ENCODE data around the gene PXDC1.

The PXDC1 gene

GRCh38 chr6:3697609-3698008 lies 53.9 kb downstream of the PXDC1 start:
- no peak for TF ChIP-seq FOXP2 (optimal IDR thresholded peaks at IDR 0.05; ENCODE audit: borderline replicate concordance, extremely low read depth, extremely low read length, insufficient read depth)
- TF ChIP-seq REST (IDR thresholded peaks at IDR 0.05; ENCODE audit: insufficient read depth in 1 of 2, low read depth in 2 of 2, low read length in 2 of 2) = no peak
- TF ChIP-seq POLR2AphosphoS5 (IDR thresholded peaks at IDR 0.05; ENCODE audit: low read depth, low read length) = no peak
- no peak for TF ChIP-seq SIN3A (IDR thresholded peaks at IDR 0.05; ENCODE audit: borderline replicate concordance, insufficient read depth, low read length)

- TF ChIP-seq POLR2AphosphoS5 (IDR thresholded peaks at IDR 0.05; ENCODE audit: low read depth, low read length) = no peak
- TF ChIP-seq SIN3A (IDR thresholded peaks at IDR 0.05; ENCODE audit: borderline replicate concordance, insufficient read depth, low read length) = no peak
- TF ChIP-seq REST (IDR thresholded peaks at IDR 0.05; ENCODE audit: insufficient read depth in 1 of 2, low read depth in 2 of 2, low read length in 2 of 2) = no peak
- TF ChIP-seq FOXP2 (optimal IDR thresholded peaks at IDR 0.05; ENCODE audit: borderline replicate concordance, extremely low read depth, extremely low read length, insufficient read depth) = no peak
- TF ChIP-seq TAF1 (IDR thresholded peaks at IDR 0.05; ENCODE audit: borderline replicate concordance, insufficient read depth, low read length) = no peak
These were observed 54.9 kb downstream of the PXDC1 start for GRCh38 chr6:3696525-3697088.

- TF ChIP-seq POLR2AphosphoS5 (IDR thresholded peaks at IDR 0.05; ENCODE audit: low read depth, low read length) = no peak
- TF ChIP-seq REST (IDR thresholded peaks at IDR 0.05; ENCODE audit: insufficient read depth in 1 of 2, low read depth in 2 of 2, low read length in 2 of 2) = no peak
- TF ChIP-seq SIN3A (IDR thresholded peaks at IDR 0.05; ENCODE audit: borderline replicate concordance, insufficient read depth, low read length) = no peak
- TF ChIP-seq TAF1 (IDR thresholded peaks at IDR 0.05; ENCODE audit: borderline replicate concordance, insufficient read depth, low read length) = no peak
- TF ChIP-seq FOXP2 (optimal IDR thresholded peaks at IDR 0.05; ENCODE audit: borderline replicate concordance, extremely low read depth, extremely low read length, insufficient read depth) = no peak
These were observed 56.3 kb downstream of the PXDC1 start for GRCh38 chr6:3695065-3695817.

GRCh38 chr6:3693831-3694230 lies 57.7 kb downstream of the PXDC1 start:
- TF ChIP-seq REST (IDR thresholded peaks at IDR 0.05; ENCODE audit: insufficient read depth in 1 of 2, low read depth in 2 of 2, low read length in 2 of 2) (no peak), TAF1 (IDR thresholded peaks at IDR 0.05; ENCODE audit: borderline replicate concordance, insufficient read depth, low read length) (no peak), SIN3A (IDR thresholded peaks at IDR 0.05; ENCODE audit: borderline replicate concordance, insufficient read depth, low read length) (no peak), POLR2AphosphoS5 (IDR thresholded peaks at IDR 0.05; ENCODE audit: low read depth, low read length) (no peak)

All from PFSK-1 (cell line).